K562 (cell line): ENCODE results near the gene ADGRB2. TPM values are rescaled to one million over a fixed set of nuclear protein-coding genes. Genes with fewer than 3 reads are reported as not detected.

ENCODE experiments used
- CHD2 ChIP-seq: IDR thresholded peaks from 2 replicates; pipeline ENCODE4 v1.6.1; 2011; ENCODE audit warnings: low read depth, low read length
- FOS ChIP-seq: IDR thresholded peaks from 3 replicates; pipeline ENCODE4 v1.6.1; 2011; ENCODE audit not compliant: insufficient read length; ENCODE audit errors: extremely low read depth
- GABPA ChIP-seq: fragments of 200-800 bp; sonication (Bioruptor generic); conservative IDR thresholded peaks from 2 replicates; pipeline ENCODE4 v1.6.1; 2016; ENCODE audit warnings: low read depth, missing genetic modification characterization, missing compliant biosample characterization
- HDAC1 ChIP-seq, 2 experiments: fragments of 450-650 bp; IDR thresholded peaks; 2 replicates each; pipeline ENCODE4 v1.6.1; 2016 to 2017; ENCODE audit warnings: inconsistent platforms in 1 of 2, mild to moderate bottlenecking in 1 of 2, moderate library complexity in 1 of 2
- IFI16 ChIP-seq: fragments of 250-450 bp; sonication (Bioruptor Pico); IDR thresholded peaks from 2 replicates; pipeline ENCODE4 v2.1.2; 2022; ENCODE audit warnings: mild to moderate bottlenecking, inconsistent platforms
- NFATC3 ChIP-seq: fragments of 450-650 bp; IDR thresholded peaks from 2 replicates; pipeline ENCODE4 v1.6.1; 2017; ENCODE audit warnings: mild to moderate bottlenecking
- NFE2 ChIP-seq: IDR thresholded peaks from 2 replicates; pipeline ENCODE4 v1.6.1; 2014; ENCODE audit warnings: antibody characterized with exemption, low read depth
- NONO ChIP-seq, 2 experiments: fragments of 200-400 bp in 1 of 2; fragments of 450-650 bp in 1 of 2; formaldehyde crosslinking in 1 of 2; IDR thresholded peaks; 2 replicates each; pipeline ENCODE4 v1.6.1; 2017; ENCODE audit warnings: low read depth in 2 of 2, mild to moderate bottlenecking in 2 of 2, moderate library complexity in 2 of 2, low read length in 1 of 2
- PHF20 ChIP-seq: fragments of 450-650 bp; IDR thresholded peaks from 2 replicates; pipeline ENCODE4 v1.6.1; 2018; ENCODE audit not compliant: partially characterized antibody
- RBM22 ChIP-seq: fragments of 200-400 bp; formaldehyde crosslinking; IDR thresholded peaks from 2 replicates; pipeline ENCODE4 v1.6.1; 2018; ENCODE audit warnings: low read length, low read depth; ENCODE audit not compliant: poor library complexity, severe bottlenecking
- SP1 ChIP-seq: sonication (generic); formaldehyde crosslinking; IDR thresholded peaks from 2 replicates; pipeline ENCODE4 v1.8.1; 2022; ENCODE audit warnings: mild to moderate bottlenecking, missing genetic modification reagents
- STAT5B ChIP-seq: fragments of 250-450 bp; sonication (Bioruptor Pico); IDR thresholded peaks from 2 replicates; pipeline ENCODE4 v1.8.0; 2021; ENCODE audit warnings: mild to moderate bottlenecking, inconsistent platforms
- TGIF2 ChIP-seq: sonication (generic); formaldehyde crosslinking; IDR thresholded peaks from 2 replicates; pipeline ENCODE4 v1.8.1; 2022; ENCODE audit warnings: mild to moderate bottlenecking, missing genetic modification reagents, moderate library complexity
- ZBTB17 ChIP-seq: fragments of 450-650 bp; formaldehyde crosslinking; IDR thresholded peaks from 2 replicates; pipeline ENCODE4 v1.4.0; 2020; ENCODE audit warnings: mild to moderate bottlenecking
- ZFPM2 ChIP-seq: fragments of 250-450 bp; sonication (Bioruptor Pico); IDR thresholded peaks from 2 replicates; pipeline ENCODE4 v1.5.1; 2022; ENCODE audit warnings: mild to moderate bottlenecking
- ZNF561 ChIP-seq: fragments of 450-650 bp; formaldehyde crosslinking; conservative IDR thresholded peaks from 2 replicates; pipeline ENCODE4 v1.4.0; 2020; ENCODE audit warnings: mild to moderate bottlenecking, moderate library complexity
- ZNF75A ChIP-seq: fragments of 450-650 bp; formaldehyde crosslinking; IDR thresholded peaks from 2 replicates; pipeline ENCODE4 v1.4.0; 2020; ENCODE audit warnings: mild to moderate bottlenecking
- polyA plus RNA-seq, 8 experiments: library from polyadenylated mRNA; depleted of rRNA in 4 of 8; stranded (reverse) in 5 of 8; unstranded in 3 of 8; fragments of >200 nt; fragmentation: Nextera tagmentation in 2 of 8; fragmentation: Illumina TruSeq in 1 of 8; extraction: Ambion mirVana in 2 of 8; extraction: Trizol in 1 of 8; gene quantifications; 2 replicates each; pipeline versions ENCODE4 v1.2.1 to v1.2.3, GENCODE V29; 2011 to 2014; ENCODE audit warnings: inconsistent platforms in 1 of 8, missing spikeins in 1 of 8
- total RNA-seq, 7 experiments: library from RNA; depleted of rRNA in 6 of 7; stranded (reverse); fragments of >200 nt in 6 of 7; fragmentation: Illumina TruSeq in 2 of 7; extraction: Trizol in 2 of 7; gene quantifications; 2 replicates each; pipeline versions ENCODE4 v1.2.1 to v1.2.3, GENCODE V29; 2011 to 2021; ENCODE audit warnings: low replicate concordance in 1 of 7
- TF ChIP-seq, protein P1 (sequence below): fragments of 450-650 bp; IDR thresholded peaks from 2 replicates; pipeline ENCODE4 v1.6.1; 2016; ENCODE audit warnings: borderline replicate concordance
- TF ChIP-seq, protein P2 (sequence below): fragments of 450-650 bp; IDR thresholded peaks from 2 replicates; pipeline ENCODE4 v1.6.1; 2016; ENCODE audit warnings: missing biosample characterization, missing genetic modification characterization
- TF ChIP-seq, protein P3 (sequence below): fragments of 450-650 bp; IDR thresholded peaks from 2 replicates; pipeline ENCODE4 v1.6.1; 2017; ENCODE audit warnings: mild to moderate bottlenecking, moderate library complexity
- TF ChIP-seq, protein P4 (sequence below): sonication (generic); formaldehyde crosslinking; IDR thresholded peaks from 2 replicates; pipeline ENCODE4 v1.9.0; 2022; ENCODE audit warnings: mild to moderate bottlenecking, missing genetic modification reagents
- TF ChIP-seq, protein P5 (sequence below): IDR thresholded peaks from 2 replicates; pipeline ENCODE4 v1.6.1; 2011; ENCODE audit warnings: borderline replicate concordance, low read depth, mild to moderate bottlenecking, moderate library complexity, low read length; ENCODE audit not compliant: insufficient read depth, poor library complexity, severe bottlenecking

Gene ADGRB2
- total and polyA plus RNA-seq, 9 of the 15 experiments (the other 6 are each of a cell fraction or from before 2014, with no cell fraction given), result 0.04 to 0.23 (median 0.20) TPM; not detected in 2

DNA sequence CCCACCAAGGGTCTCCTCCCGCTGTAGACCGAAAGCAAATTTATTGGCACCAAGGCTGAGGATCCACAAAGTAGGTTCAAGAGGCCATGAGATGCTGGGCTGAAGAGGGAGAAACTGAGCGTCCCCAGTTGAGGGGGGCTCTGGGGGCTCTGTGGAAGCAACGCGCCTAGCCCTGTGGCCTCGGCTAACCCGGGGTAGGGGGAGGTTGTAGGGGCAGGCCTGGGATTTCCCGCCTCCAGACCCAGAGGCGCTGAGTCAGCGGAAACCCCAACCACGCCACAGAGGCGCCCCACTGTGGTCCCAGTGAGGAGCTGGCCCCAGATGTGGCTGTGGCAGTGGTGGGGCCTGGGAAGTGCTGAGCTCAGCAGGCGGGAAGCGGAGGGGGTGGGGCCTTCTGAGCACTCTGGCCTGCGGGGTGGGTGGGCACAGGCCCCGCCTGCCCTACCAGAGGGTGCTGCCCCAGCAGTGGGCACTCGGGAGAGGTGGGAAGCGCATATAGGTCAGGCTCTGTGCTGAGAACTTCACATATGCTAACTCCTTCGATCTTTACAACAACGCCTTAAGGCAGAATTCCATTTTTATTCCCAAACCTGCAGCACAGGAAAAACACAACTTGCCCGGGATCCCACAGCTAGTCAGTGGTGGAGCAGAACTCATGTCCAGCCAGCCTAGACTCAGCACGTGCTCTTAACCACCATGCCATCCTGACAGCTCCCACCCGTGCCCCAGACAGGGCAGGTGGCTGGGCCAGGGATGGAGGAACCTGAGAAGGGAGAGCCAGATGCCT, 58.9 kb downstream of the ADGRB2 start (continued):
- TF ChIP-seq, protein P1, sequence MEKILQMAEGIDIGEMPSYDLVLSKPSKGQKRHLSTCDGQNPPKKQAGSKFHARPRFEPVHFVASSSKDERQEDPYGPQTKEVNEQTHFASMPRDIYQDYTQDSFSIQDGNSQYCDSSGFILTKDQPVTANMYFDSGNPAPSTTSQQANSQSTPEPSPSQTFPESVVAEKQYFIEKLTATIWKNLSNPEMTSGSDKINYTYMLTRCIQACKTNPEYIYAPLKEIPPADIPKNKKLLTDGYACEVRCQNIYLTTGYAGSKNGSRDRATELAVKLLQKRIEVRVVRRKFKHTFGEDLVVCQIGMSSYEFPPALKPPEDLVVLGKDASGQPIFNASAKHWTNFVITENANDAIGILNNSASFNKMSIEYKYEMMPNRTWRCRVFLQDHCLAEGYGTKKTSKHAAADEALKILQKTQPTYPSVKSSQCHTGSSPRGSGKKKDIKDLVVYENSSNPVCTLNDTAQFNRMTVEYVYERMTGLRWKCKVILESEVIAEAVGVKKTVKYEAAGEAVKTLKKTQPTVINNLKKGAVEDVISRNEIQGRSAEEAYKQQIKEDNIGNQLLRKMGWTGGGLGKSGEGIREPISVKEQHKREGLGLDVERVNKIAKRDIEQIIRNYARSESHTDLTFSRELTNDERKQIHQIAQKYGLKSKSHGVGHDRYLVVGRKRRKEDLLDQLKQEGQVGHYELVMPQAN, result no peak
- no peak for TF ChIP-seq SP1 (CRISPR knock-in tag)
- TF ChIP-seq NFE2, result peak; percentile 95
- TF ChIP-seq, protein P2, sequence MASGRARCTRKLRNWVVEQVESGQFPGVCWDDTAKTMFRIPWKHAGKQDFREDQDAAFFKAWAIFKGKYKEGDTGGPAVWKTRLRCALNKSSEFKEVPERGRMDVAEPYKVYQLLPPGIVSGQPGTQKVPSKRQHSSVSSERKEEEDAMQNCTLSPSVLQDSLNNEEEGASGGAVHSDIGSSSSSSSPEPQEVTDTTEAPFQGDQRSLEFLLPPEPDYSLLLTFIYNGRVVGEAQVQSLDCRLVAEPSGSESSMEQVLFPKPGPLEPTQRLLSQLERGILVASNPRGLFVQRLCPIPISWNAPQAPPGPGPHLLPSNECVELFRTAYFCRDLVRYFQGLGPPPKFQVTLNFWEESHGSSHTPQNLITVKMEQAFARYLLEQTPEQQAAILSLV, result no peak
- no peak for TF ChIP-seq ZFPM2 (CRISPR knock-in tag)
- peak in 1 of 2 experiments; percentile 12; a peak in 1 of 4 replicates for TF ChIP-seq HDAC1 (IDR thresholded peaks at IDR 0.05)
- TF ChIP-seq ZBTB17 (CRISPR knock-in tag), result no peak
- TF ChIP-seq CHD2, result no peak
- no peak for TF ChIP-seq PHF20
- TF ChIP-seq GABPA (tag), result no peak
- TF ChIP-seq, protein P3, sequence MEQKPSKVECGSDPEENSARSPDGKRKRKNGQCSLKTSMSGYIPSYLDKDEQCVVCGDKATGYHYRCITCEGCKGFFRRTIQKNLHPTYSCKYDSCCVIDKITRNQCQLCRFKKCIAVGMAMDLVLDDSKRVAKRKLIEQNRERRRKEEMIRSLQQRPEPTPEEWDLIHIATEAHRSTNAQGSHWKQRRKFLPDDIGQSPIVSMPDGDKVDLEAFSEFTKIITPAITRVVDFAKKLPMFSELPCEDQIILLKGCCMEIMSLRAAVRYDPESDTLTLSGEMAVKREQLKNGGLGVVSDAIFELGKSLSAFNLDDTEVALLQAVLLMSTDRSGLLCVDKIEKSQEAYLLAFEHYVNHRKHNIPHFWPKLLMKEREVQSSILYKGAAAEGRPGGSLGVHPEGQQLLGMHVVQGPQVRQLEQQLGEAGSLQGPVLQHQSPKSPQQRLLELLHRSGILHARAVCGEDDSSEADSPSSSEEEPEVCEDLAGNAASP, result peak; percentile 86
- TF ChIP-seq STAT5B, result no peak
- TF ChIP-seq NFATC3, result no peak
- peak in 1 of 2 experiments; percentile 38; a peak in 1 of 4 replicates for TF ChIP-seq NONO (IDR thresholded peaks at IDR 0.05; ENCODE audit: low read depth in 2 of 2, low read length in 1 of 2)
- TF ChIP-seq RBM22, result no peak
- no peak for TF ChIP-seq FOS
- no peak for TF ChIP-seq IFI16 (CRISPR knock-in tag)
- no peak for TF ChIP-seq ZNF561 (CRISPR knock-in tag)
- no peak for TF ChIP-seq TGIF2
- TF ChIP-seq, protein P4, sequence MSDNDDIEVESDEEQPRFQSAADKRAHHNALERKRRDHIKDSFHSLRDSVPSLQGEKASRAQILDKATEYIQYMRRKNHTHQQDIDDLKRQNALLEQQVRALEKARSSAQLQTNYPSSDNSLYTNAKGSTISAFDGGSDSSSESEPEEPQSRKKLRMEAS (CRISPR knock-in tag), result peak; percentile 66; the same call in 1 of the 2 replicates
- TF ChIP-seq, protein P5, sequence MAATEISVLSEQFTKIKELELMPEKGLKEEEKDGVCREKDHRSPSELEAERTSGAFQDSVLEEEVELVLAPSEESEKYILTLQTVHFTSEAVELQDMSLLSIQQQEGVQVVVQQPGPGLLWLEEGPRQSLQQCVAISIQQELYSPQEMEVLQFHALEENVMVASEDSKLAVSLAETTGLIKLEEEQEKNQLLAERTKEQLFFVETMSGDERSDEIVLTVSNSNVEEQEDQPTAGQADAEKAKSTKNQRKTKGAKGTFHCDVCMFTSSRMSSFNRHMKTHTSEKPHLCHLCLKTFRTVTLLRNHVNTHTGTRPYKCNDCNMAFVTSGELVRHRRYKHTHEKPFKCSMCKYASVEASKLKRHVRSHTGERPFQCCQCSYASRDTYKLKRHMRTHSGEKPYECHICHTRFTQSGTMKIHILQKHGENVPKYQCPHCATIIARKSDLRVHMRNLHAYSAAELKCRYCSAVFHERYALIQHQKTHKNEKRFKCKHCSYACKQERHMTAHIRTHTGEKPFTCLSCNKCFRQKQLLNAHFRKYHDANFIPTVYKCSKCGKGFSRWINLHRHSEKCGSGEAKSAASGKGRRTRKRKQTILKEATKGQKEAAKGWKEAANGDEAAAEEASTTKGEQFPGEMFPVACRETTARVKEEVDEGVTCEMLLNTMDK, result peak; percentile 99
- TF ChIP-seq ZNF75A, result no peak
